ENCODE results near the gene LARP7.
"Not testable (repeated sequence)": the region's sequence is repeated elsewhere in the genome, so short reads cannot be mapped to it uniquely, and the experiment has no call there.

The LARP7 gene

DNA sequence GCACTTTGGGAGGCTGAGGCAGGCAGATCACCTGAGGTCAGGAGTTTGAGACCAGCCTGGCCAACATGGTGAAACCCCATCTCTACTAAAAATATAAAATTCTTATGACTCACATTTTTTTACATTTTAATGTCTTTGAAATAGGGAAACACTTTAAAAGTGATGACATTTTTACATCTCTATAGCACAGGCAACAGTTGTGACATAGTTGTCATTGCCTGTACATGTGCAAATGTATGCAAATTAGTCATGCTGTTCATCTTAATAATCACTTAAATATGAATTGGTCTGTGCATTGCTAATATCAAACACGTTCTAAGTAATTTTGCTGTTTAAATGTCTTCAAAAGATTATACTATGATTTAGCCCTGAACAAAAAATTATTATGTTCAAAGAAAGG, 42.0 kb upstream of the LARP7 start:
- TF ChIP-seq, protein P1, sequence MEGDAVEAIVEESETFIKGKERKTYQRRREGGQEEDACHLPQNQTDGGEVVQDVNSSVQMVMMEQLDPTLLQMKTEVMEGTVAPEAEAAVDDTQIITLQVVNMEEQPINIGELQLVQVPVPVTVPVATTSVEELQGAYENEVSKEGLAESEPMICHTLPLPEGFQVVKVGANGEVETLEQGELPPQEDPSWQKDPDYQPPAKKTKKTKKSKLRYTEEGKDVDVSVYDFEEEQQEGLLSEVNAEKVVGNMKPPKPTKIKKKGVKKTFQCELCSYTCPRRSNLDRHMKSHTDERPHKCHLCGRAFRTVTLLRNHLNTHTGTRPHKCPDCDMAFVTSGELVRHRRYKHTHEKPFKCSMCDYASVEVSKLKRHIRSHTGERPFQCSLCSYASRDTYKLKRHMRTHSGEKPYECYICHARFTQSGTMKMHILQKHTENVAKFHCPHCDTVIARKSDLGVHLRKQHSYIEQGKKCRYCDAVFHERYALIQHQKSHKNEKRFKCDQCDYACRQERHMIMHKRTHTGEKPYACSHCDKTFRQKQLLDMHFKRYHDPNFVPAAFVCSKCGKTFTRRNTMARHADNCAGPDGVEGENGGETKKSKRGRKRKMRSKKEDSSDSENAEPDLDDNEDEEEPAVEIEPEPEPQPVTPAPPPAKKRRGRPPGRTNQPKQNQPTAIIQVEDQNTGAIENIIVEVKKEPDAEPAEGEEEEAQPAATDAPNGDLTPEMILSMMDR (IDR thresholded peaks at IDR 0.05; ENCODE audit: insufficient read depth, low read length, poor library complexity, severe bottlenecking): no peak
- Histone ChIP-seq H3K27me3 (replicated peaks; ENCODE audit: control insufficient read depth, insufficient read depth, low read length) (no peaks in the 10 kb centered on the region), H3K36me3 (ENCODE audit: control insufficient read depth, insufficient read depth, low read length) (no peaks in the 10 kb centered on the region), H3K4me3 (replicated peaks; ENCODE audit: low read depth, low read length) (no peak overlapping the region)
- DNase-seq (ENCODE audit: extremely low read depth, insufficient read length): no peak

DNA sequence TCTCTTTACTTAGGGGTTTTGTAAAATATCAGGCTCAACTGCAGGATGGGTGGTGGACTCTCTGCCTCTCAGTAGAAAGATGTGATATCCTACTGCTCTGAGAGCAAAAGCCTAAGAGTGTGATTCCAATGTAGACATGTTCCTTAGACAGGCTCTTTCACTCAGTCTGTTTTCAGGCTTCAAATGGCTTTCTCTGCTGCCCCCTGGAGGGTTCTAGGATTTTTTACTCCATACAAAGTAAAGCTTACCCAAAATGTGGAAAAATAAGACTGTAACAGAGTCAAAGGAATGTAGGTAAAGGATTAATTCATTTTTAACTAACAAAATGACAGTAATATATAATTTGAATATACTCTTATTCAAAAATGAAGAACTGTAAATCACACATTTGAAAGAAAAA, 32.4 kb upstream of the LARP7 start:
- TF ChIP-seq, protein P1 (IDR thresholded peaks at IDR 0.05; ENCODE audit: insufficient read depth, low read length, poor library complexity, severe bottlenecking): peak; percentile 67
- H3K36me3 ChIP-seq (ENCODE audit: control insufficient read depth, insufficient read depth, low read length): no peaks in the 10 kb centered on the region
- no peak for DNase-seq (ENCODE audit: extremely low read depth, insufficient read length)
- no peak overlapping the region for H3K4me3 ChIP-seq (replicated peaks; ENCODE audit: low read depth, low read length)
- no peaks in the 10 kb centered on the region for H3K27me3 ChIP-seq (replicated peaks; ENCODE audit: control insufficient read depth, insufficient read depth, low read length)

DNA sequence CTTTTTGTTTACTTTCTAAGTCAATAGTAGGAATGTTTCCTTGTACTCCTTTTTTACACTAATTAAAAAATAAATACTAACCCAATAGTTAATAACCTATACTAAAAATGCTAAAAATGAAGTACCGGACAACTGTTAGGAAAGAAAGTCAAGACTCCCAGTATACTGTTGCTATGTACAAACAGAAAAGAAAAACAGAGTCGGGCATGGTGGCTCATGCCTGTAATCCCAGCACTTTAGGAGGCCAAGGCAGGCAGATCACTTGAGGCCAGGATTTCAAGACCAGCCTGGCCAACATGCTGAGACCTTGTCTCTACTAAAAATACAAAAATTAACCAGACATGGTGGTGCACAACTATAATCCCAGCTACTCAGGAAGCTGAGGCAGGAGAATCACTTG, 24.1 kb upstream of the LARP7 start:
- H3K36me3 ChIP-seq (ENCODE audit: control insufficient read depth, insufficient read depth, low read length): not testable (repeated sequence)

DNA sequence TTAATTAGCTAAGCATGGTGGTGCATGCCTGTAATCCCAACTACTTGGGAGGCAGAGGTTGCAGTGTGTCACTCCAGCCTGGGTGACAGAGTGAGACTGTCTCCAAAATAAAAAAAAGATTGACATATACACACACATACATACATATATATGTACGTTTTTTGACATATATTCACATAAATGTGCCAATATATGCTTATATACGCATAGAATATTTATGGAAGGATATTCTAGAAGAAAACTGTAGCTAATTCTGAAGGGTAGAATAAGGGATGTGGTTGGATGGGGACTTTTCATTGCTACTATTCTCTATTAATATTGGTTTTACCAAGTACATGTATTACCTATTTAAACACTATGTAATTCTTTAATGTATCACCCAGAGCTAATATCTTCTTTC, 20.0 kb upstream of the LARP7 start:
- TF ChIP-seq, protein P1 (IDR thresholded peaks at IDR 0.05; ENCODE audit: insufficient read depth, low read length, poor library complexity, severe bottlenecking): no peak
- Histone ChIP-seq H3K27me3 (replicated peaks; ENCODE audit: control insufficient read depth, insufficient read depth, low read length) (no peaks in the 10 kb centered on the region), H3K4me3 (replicated peaks; ENCODE audit: low read depth, low read length) (no peak overlapping the region), H3K36me3 (ENCODE audit: control insufficient read depth, insufficient read depth, low read length) (peaks cover 2% of the 10 kb centered on the region; the same call in 1 of the 2 replicates)
- DNase-seq (ENCODE audit: extremely low read depth, insufficient read length): no peak

More for the DNA sequence above, 24.1 kb upstream of the LARP7 start:
- H3K27me3 ChIP-seq (replicated peaks; ENCODE audit: control insufficient read depth, insufficient read depth, low read length); DNase-seq (ENCODE audit: extremely low read depth, insufficient read length); H3K4me3 ChIP-seq (replicated peaks; ENCODE audit: low read depth, low read length): not testable (repeated sequence)

DNA sequence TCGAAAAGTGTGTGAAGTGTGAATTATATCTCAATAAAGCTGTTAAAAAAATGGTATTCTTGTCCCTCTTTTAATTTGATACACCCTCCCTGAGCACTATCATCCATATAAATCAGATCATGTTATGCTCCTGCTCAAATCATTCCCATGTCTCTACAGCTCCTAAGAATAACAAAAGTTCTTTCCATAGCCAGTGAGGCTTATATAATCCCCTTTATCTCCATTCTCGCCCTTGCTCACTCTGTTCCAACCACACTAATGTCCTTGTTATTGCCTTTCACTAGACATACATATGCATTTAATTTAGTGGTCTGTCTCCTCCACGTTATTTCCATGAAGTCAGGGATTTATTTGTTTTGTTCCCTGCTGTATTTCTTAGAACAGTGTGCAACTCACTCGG, 10.7 kb upstream of the LARP7 start:
- no peak for DNase-seq (ENCODE audit: extremely low read depth, insufficient read length)
- H3K36me3 ChIP-seq (ENCODE audit: control insufficient read depth, insufficient read depth, low read length): peaks cover 1% of the 10 kb centered on the region; the same call in 1 of the 2 replicates
- no peaks in the 10 kb centered on the region for H3K27me3 ChIP-seq (replicated peaks; ENCODE audit: control insufficient read depth, insufficient read depth, low read length)
- no peak overlapping the region for H3K4me3 ChIP-seq (replicated peaks; ENCODE audit: low read depth, low read length)
- TF ChIP-seq, protein P1 (IDR thresholded peaks at IDR 0.05; ENCODE audit: insufficient read depth, low read length, poor library complexity, severe bottlenecking): no peak

DNA sequence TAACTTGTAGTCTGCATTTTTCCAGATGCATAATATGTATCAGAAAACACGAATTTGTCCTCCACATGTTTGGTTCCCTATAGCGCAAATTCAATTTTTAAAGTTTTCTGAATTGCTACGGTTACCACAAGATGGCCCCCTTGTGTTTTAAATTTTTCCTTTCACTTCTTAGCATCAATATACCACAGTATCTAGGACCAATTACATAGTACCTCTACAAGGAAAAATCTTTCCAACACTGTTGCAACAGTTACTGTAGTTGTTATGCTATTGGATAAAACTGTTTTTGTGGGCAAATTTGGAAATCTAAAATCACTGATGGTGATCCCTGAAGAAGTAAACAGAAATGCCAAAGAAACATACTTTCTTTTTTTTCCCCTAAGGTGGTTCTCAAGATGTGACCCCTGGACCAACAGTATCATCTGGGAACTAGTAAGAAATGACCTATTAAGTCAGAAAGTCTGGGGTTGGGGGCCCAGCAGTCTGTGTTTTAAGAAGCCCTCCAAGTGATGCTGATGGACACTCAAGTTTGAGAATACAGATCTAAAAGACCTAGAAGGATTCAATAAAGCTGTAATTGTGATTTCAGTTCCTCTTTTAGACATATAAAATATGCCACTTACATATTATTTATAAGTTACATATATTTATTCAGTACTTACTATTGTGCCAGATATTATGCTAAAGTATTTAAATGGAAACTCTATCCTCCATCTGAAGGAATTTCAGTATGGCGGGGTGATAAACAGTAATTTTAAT, 3.3 kb upstream of the LARP7 start:
- DNase-seq (ENCODE audit: extremely low read depth, insufficient read length): peak; percentile 19
- no peak overlapping the region for H3K4me3 ChIP-seq (replicated peaks; ENCODE audit: low read depth, low read length)
- TF ChIP-seq, protein P1 (IDR thresholded peaks at IDR 0.05; ENCODE audit: insufficient read depth, low read length, poor library complexity, severe bottlenecking): peak; percentile 46

More for the DNA sequence above, 3.3 kb upstream of the LARP7 start:
- Histone ChIP-seq H3K27me3 (replicated peaks; ENCODE audit: control insufficient read depth, insufficient read depth, low read length) (no peaks in the 10 kb centered on the region), H3K36me3 (ENCODE audit: control insufficient read depth, insufficient read depth, low read length) (peaks cover 1% of the 10 kb centered on the region; the same call in 1 of the 2 replicates)

All from GM06990 (cell line).